ENCODE results near the gene L2HGDH.
A peak's percentile ranks its signal among the peaks of the same experiment; 100 is the strongest.

L2HGDH gene

GRCh38 chr14:50285861-50286260, 26.2 kb downstream of the L2HGDH start:
- no peak for DNase-seq

GRCh38 chr14:50272498-50272897, 39.5 kb downstream of the L2HGDH start:
- no peak for DNase-seq

- DNase-seq = no peak
Observed at GRCh38 chr14:50270932-50271331, 41.1 kb downstream of the L2HGDH start.

GRCh38 chr14:50265029-50265428, 47.0 kb downstream of the L2HGDH start:
- no peak for DNase-seq

- DNase-seq = no peak
Observed at GRCh38 chr14:50263321-50263720, 48.7 kb downstream of the L2HGDH start.

- DNase-seq = no peak
Observed at GRCh38 chr14:50262865-50263264, 49.2 kb downstream of the L2HGDH start.

GRCh38 chr14:50260511-50260910, 51.5 kb downstream of the L2HGDH start:
- no peak for DNase-seq

GRCh38 chr14:50260072-50260471, 52.0 kb downstream of the L2HGDH start:
- DNase-seq = no peak

GRCh38 chr14:50257732-50258131, 54.3 kb downstream of the L2HGDH start:
- DNase-seq = no peak

GRCh38 chr14:50254248-50254647, 57.8 kb downstream of the L2HGDH start:
- no peak for DNase-seq

- DNase-seq = no peak
Observed at GRCh38 chr14:50249136-50249775, 62.8 kb downstream of the L2HGDH start.

- no peak for DNase-seq
Observed at GRCh38 chr14:50247245-50247644, 64.8 kb downstream of the L2HGDH start.

- no peak for DNase-seq
Observed at GRCh38 chr14:50242566-50243310, 69.3 kb downstream of the L2HGDH start.

GRCh38 chr14:50242096-50242495, 69.9 kb downstream of the L2HGDH start:
- no peak for DNase-seq

GRCh38 chr14:50237427-50237826, 74.6 kb downstream of the L2HGDH start:
- DNase-seq = no peak

- no peak for DNase-seq
Observed at GRCh38 chr14:50233951-50234250, 78.1 kb downstream of the L2HGDH start.

GRCh38 chr14:50233166-50233950, 78.7 kb downstream of the L2HGDH start:
- DNase-seq = no peak

- DNase-seq = no peak
Observed at GRCh38 chr14:50232276-50232642, 79.8 kb downstream of the L2HGDH start.

- peak; percentile 83 for DNase-seq
Observed at GRCh38 chr14:50231475-50232275, 80.4 kb downstream of the L2HGDH start, which contains the start of gene SOS2. TSS of gene SOS2 (minus strand) at chr14:50231578. CDS start at chr14:50231283, 295 bp downstream.

GRCh38 chr14:50230701-50231474, 81.1 kb downstream of the L2HGDH start:
- peak; percentile 28 for DNase-seq

- DNase-seq = no peak
Observed at GRCh38 chr14:50230401-50230700, 81.7 kb downstream of the L2HGDH start.

GRCh38 chr14:50229681-50230080, 82.3 kb downstream of the L2HGDH start:
- no peak for DNase-seq

GRCh38 chr14:50228313-50228712, 83.7 kb downstream of the L2HGDH start:
- no peak for DNase-seq

Measured in activated CD8-positive, alpha-beta memory T cell treated with anti-CD3 and anti-CD28 coated beads, Interleukin-2, amount 50 U/mL, for 4 hours (primary cell).